ENCODE results near the gene HOXD11. TPM values are rescaled to one million over a fixed set of nuclear protein-coding genes. Genes with fewer than 3 reads are reported as not detected.

HOXD11 gene
- total RNA-seq, 1 donor from 2014 or later, result not detected

GRCh38 chr2:176135035-176135440, 28.0 kb downstream of the HOXD11 start:
- Histone ChIP-seq H3K4me1 (peaks cover 0 to 14% of the 10 kb centered on the region in 2 donors), H3K4me3 (peak overlapping the region in 1 of 2 donors; percentile 73), H3K9me3 (no peaks in the 10 kb centered on the region), H3K27me3 (no peaks in the 10 kb centered on the region), H3K36me3 (no peaks in the 10 kb centered on the region), H3K27ac (peak overlapping the region; percentile 85 to 91)
- intact Hi-C loops (cut with DNase I), result loop anchor here (5.0 kb wide), 2 partner anchors 132 to 257 kb away; partner anchors contain the start of gene MTX2
- no peak for DNase-seq (ENCODE audit: low spot score in 2 of 2)
- no peak for TF ChIP-seq CTCF (IDR thresholded peaks at IDR 0.05)

- H3K36me3 ChIP-seq, result no peaks in the 10 kb centered on the region
- peak overlapping the region; percentile 85 to 91 for H3K27ac ChIP-seq
- H3K27me3 ChIP-seq, result no peaks in the 10 kb centered on the region
- peak in 1 of 2 donors; percentile 76 for DNase-seq (ENCODE audit: low spot score in 2 of 2)
- H3K9me3 ChIP-seq, result no peaks in the 10 kb centered on the region
- intact Hi-C loops (cut with DNase I), result loop anchor here (5.0 kb wide), 2 partner anchors 131 to 256 kb away; partner anchors contain the start of gene MTX2
- peaks cover 0 to 14% of the 10 kb centered on the region in 2 donors for H3K4me1 ChIP-seq
- no peak for TF ChIP-seq CTCF (IDR thresholded peaks at IDR 0.05)
- H3K4me3 ChIP-seq, result peak overlapping the region; percentile 73 to 82
Observed at GRCh38 chr2:176136374-176137251, 29.5 kb downstream of the HOXD11 start.

GRCh38 chr2:176137252-176137580, 30.1 kb downstream of the HOXD11 start:
- peak in 1 of 2 donors; percentile 4 for DNase-seq (ENCODE audit: low spot score in 2 of 2)
- Histone ChIP-seq H3K4me3 (peak overlapping the region; percentile 73 to 82), H3K9me3 (no peaks in the 10 kb centered on the region), H3K27me3 (no peaks in the 10 kb centered on the region), H3K27ac (peak overlapping the region; percentile 85 to 91), H3K36me3 (no peaks in the 10 kb centered on the region), H3K4me1 (peaks cover 0 to 14% of the 10 kb centered on the region in 2 donors)
- TF ChIP-seq CTCF (IDR thresholded peaks at IDR 0.05), result no peak
- intact Hi-C loops (cut with DNase I), result loop anchor here (5.0 kb wide), 2 partner anchors 130 to 255 kb away; partner anchors contain the start of gene MTX2

- TF ChIP-seq CTCF (IDR thresholded peaks at IDR 0.05), result no peak
- H3K27me3 ChIP-seq, result no peaks in the 10 kb centered on the region
- intact Hi-C loops (cut with DNase I), result loop anchor here (5.0 kb wide), 2 partner anchors 129 to 254 kb away; partner anchors contain the start of gene MTX2
Observed at GRCh38 chr2:176137906-176138305, 30.8 kb downstream of the HOXD11 start.

GRCh38 chr2:176138526-176138922, 31.4 kb downstream of the HOXD11 start:
- no peak overlapping the region for H3K4me3 ChIP-seq

More at GRCh38 chr2:176137906-176138305, 30.8 kb downstream of the HOXD11 start:
- Histone ChIP-seq H3K4me1 (peaks cover 0 to 14% of the 10 kb centered on the region in 2 donors), H3K9me3 (no peaks in the 10 kb centered on the region), H3K27ac (no peak overlapping the region), H3K4me3 (peak overlapping the region in 1 of 2 donors; percentile 82), H3K36me3 (no peaks in the 10 kb centered on the region)
- peak in 1 of 2 donors; percentile 19 for DNase-seq (ENCODE audit: low spot score in 2 of 2)

More at GRCh38 chr2:176138526-176138922, 31.4 kb downstream of the HOXD11 start:
- TF ChIP-seq CTCF (IDR thresholded peaks at IDR 0.05), result no peak
- intact Hi-C loops (cut with DNase I), result loop anchor here (5.0 kb wide), 2 partner anchors 129 to 254 kb away; partner anchors contain the start of gene MTX2
- Histone ChIP-seq H3K4me1 (peaks cover 0 to 14% of the 10 kb centered on the region in 2 donors), H3K27me3 (no peaks in the 10 kb centered on the region), H3K27ac (peak overlapping the region; percentile 29 to 44), H3K9me3 (no peaks in the 10 kb centered on the region), H3K36me3 (no peaks in the 10 kb centered on the region)
- peak in 1 of 2 donors; percentile 55 for DNase-seq (ENCODE audit: low spot score in 2 of 2)
